Measurements from ENCODE around the gene SLC23A2.

Gene SLC23A2

DNA sequence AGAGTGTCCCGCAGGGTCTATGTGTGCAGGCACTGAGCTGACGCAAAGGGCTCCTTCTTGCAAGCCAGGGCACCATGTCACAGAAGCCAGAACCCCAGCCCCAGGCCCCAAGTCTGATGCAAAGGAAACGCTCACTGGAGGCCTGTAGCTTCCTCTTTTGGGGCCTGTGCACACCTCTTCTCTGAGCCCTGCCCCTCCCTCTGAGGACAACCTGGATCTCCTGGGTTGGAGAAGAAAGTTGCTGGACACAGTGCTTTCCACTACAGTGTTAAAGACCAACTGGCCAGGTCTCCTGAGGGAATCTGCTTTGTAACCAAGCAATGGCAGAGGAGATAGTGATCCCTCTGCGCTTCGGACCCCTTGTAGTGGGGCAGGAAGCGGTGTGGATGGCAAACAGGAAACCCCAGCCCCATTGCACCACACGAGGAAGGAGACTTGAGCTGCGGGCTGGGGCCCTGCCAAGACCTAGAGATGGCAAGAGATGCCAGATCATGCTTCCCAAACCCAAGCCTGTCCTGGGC lies 189.6 kb downstream of the SLC23A2 start:
- DNase-seq = no peak

DNA sequence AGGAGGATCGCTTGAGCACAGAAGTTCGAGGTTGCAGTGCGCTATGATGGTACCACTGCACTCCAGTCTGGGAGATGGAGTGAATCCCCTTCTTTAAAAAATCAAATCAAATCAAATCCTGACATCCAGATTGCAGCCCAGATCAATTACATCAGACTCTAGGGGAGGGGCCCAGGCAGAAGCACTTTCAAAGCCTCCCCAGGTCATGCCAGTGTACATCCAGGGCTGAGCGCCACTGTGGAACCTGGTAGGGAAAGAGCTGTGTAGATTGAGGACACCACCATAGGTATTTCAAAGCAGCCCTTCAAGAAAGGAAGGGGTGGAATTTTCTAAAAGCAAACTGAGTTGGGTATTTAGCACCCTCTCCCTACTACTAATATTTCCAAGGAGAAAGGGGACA lies 190.1 kb downstream of the SLC23A2 start:
- no peak for DNase-seq

DNA sequence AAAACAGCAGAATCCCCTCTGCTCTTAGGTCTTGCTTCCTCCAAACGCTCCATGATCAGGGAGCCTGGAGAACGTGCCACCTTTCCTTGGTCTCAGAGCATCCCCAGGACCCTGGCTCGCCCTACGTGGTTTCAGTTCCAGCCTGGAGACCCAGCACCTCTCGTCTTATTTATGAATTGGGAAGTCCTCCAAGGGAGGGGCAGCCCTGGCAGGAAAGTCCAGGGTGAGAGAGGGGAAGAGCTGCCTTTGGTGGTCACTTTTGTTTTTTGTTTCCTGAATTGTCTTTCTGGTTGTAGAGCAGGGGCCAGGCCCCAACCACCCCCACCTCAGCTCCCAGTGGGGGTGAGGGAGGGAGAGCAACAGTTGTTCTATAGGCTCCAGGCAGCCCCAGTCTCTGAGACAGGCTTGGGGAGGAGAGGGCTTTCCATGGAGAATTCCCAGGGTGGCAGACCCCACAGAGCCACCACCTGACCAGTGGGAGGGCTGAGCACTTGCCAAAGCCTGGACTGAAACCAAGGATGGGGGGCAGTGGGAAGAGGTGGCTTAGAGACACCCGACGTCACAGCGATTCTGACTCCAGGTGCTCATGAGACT lies 190.8 kb downstream of the SLC23A2 start:
- DNase-seq = no peak

DNA sequence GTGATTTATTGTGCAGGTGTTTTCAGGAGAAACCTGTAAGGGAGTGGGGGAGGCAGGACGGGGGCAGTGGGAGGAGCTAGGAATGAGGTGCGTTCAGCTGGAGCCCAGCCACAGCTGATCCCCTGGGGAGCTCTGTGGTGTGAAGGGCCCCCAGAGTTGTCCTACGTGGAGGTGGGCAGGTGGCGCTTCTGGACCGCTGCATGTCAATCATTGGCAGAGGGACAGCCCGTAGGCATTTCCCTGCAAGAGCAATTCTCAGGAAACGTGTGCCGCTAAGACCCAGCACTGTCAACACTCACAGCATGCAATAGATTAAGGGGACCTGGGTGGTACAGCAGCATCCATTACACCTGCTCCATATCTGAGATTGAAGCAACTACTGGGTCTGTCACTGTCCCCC lies 191.6 kb downstream of the SLC23A2 start:
- no peak for DNase-seq

DNA sequence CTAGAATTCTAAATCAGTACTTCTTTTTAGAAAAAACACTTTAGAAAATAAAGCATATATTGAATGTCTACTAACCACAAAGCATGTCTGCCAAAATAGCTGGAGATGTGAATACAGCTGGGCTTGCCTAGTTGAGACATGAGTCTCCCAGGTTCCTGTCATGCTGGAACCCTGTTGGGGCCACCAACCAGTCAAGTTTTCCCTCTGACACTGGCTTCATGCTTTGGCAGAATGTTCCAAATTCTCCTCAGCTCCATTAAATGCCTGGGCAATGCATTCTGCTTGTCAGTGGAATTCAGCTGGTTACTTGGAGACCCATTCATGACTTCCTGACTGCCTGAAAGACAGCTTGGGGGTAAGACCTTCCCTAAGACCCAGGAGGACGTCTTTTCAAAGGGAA lies 192.4 kb downstream of the SLC23A2 start:
- DNase-seq = no peak

DNA sequence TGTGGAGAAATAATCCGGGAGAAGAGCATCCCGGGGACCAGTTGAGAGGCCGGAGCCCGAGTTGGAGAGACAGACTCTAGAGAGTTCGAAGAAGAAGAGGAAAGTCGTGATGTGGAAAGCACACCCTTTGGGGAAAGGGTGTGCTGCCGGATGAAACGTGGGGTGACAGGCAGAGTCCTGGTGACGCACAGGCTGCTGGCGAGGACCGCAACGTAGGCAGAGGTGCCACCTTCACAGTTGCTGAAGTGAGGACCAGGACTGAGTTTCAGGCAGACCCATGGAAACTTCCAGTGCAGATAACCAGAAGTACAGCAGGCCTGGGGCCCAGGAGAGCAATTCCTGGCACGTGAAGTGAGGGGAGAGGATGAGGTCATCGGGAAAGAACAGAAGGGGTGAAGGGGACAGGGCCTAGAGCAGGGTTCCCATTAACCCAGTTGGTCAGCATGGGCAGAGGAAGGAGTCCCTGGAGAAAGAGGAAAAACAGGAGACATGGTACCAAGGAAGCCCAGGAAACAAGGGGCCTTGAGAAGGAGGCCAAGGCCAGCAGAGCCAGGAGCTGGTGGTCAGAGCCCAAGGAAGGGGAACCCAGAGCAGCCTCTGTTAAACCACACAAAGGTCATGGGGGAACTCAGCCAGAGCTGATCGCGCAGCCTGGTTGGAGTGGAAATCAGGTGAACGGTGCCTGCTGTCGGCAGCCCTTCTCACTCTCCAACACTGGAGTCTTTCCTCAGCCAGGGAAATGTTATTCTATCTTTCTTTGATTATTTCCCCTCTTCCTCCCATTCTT lies 195.5 kb downstream of the SLC23A2 start:
- DNase-seq = no peak

DNA sequence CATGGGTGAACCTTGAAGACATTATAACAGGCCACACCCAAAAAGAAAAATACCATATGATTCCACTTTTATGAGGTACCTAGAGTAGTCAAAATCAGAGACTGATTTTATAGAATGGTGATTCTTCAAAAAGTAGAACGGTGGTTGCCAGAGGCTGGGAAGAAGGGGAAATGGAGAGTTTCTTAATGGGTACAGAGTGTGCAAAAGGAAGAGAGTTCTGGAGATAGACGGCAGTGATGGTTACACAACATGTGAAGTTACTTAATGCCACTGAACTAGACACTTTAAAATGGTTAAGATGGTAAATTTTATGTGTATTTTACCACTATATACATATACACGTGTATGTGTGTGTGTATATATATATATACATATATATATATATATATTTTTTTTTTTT lies 198.8 kb downstream of the SLC23A2 start:
- DNase-seq = no peak
